ENCODE results near the gene PIK3CA.
"Not testable (repeated sequence)": the region's sequence is repeated elsewhere in the genome, so short reads cannot be mapped to it uniquely, and the experiment has no call there.

- TF ChIP-seq SUZ12 (IDR thresholded peaks at IDR 0.05; ENCODE audit: extremely low read depth, insufficient read depth, insufficient read length); ZNF274 (IDR thresholded peaks at IDR 0.05; ENCODE audit: low read depth, low read length); YY1 (IDR thresholded peaks at IDR 0.05; ENCODE audit: insufficient read depth, insufficient read length): not testable (repeated sequence)
Observed at GRCh38 chr3:179274434-179274833, 126.3 kb downstream of the PIK3CA start.

All from NT2/D1 (cell line).